ENCODE measurements around the gene TERC.

DNA sequence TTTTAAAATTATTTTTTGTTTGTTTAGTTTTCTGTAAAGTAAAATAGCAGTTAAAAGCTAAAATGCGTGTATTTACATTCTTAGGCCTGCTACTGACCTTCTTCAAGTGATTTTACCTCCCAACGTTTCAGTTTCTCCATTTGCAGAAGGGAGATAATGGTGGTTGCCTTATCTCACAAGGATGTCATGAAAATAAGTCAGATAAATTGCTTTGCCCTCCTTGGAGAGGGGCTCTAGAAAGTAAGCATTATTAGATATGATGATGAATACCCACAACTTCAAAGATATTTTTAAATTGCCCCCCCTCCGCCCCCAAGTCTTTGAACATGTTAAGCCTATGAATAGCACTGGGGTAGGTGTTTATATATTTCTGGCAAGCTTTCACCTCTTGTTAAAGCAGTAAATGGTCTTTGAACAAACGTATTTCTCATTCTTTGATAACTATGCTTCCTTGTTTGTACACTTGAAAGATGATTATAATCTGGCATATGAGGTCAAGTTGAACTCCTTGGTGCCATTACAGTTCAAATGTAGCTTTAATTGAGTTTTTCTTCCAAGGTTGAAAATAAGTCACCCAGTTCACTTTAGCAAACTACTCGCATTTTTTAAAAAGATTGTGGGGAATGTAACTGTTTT, 6.4 kb downstream of the TERC start:
- TF ChIP-seq POLR2A (IDR thresholded peaks at IDR 0.05; ENCODE audit: low read length) (no peak), GATA1 (IDR thresholded peaks at IDR 0.05; ENCODE audit: low read depth, low read length) (no peak)
